Measurements from ENCODE around the gene ZBTB1.

DNA sequence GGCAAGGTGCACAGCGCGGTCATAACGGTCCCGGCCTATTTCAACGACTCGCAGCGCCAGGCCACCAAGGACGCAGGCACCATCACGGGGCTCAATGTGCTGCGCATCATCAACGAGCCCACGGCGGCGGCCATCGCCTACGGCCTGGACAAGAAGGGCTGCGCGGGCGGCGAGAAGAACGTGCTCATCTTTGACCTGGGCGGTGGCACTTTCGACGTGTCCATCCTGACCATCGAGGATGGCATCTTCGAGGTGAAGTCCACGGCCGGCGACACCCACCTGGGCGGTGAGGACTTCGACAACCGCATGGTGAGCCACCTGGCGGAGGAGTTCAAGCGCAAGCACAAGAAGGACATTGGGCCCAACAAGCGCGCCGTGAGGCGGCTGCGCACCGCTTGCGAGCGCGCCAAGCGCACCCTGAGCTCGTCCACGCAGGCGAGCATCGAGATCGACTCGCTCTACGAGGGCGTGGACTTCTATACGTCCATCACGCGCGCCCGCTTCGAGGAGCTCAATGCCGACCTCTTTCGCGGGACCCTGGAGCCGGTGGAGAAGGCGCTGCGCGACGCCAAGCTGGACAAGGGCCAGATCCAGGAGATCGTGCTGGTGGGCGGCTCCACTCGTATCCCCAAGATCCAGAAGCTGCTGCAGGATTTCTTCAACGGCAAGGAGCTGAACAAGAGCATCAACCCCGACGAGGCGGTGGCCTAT is 36.8 kb downstream of the ZBTB1 start:
- TF ChIP-seq, protein P1, sequence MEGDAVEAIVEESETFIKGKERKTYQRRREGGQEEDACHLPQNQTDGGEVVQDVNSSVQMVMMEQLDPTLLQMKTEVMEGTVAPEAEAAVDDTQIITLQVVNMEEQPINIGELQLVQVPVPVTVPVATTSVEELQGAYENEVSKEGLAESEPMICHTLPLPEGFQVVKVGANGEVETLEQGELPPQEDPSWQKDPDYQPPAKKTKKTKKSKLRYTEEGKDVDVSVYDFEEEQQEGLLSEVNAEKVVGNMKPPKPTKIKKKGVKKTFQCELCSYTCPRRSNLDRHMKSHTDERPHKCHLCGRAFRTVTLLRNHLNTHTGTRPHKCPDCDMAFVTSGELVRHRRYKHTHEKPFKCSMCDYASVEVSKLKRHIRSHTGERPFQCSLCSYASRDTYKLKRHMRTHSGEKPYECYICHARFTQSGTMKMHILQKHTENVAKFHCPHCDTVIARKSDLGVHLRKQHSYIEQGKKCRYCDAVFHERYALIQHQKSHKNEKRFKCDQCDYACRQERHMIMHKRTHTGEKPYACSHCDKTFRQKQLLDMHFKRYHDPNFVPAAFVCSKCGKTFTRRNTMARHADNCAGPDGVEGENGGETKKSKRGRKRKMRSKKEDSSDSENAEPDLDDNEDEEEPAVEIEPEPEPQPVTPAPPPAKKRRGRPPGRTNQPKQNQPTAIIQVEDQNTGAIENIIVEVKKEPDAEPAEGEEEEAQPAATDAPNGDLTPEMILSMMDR (IDR thresholded peaks at IDR 0.05; ENCODE audit: low read depth, low read length, missing input control): no peak
- TF ChIP-seq, protein P2, sequence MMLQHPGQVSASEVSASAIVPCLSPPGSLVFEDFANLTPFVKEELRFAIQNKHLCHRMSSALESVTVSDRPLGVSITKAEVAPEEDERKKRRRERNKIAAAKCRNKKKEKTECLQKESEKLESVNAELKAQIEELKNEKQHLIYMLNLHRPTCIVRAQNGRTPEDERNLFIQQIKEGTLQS (IDR thresholded peaks at IDR 0.05): no peak
- TF ChIP-seq TAF1 (conservative IDR thresholded peaks at IDR 0.05): no peak
- TF ChIP-seq, protein P3, sequence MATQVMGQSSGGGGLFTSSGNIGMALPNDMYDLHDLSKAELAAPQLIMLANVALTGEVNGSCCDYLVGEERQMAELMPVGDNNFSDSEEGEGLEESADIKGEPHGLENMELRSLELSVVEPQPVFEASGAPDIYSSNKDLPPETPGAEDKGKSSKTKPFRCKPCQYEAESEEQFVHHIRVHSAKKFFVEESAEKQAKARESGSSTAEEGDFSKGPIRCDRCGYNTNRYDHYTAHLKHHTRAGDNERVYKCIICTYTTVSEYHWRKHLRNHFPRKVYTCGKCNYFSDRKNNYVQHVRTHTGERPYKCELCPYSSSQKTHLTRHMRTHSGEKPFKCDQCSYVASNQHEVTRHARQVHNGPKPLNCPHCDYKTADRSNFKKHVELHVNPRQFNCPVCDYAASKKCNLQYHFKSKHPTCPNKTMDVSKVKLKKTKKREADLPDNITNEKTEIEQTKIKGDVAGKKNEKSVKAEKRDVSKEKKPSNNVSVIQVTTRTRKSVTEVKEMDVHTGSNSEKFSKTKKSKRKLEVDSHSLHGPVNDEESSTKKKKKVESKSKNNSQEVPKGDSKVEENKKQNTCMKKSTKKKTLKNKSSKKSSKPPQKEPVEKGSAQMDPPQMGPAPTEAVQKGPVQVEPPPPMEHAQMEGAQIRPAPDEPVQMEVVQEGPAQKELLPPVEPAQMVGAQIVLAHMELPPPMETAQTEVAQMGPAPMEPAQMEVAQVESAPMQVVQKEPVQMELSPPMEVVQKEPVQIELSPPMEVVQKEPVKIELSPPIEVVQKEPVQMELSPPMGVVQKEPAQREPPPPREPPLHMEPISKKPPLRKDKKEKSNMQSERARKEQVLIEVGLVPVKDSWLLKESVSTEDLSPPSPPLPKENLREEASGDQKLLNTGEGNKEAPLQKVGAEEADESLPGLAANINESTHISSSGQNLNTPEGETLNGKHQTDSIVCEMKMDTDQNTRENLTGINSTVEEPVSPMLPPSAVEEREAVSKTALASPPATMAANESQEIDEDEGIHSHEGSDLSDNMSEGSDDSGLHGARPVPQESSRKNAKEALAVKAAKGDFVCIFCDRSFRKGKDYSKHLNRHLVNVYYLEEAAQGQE (IDR thresholded peaks at IDR 0.05): no peak
- TF ChIP-seq, protein P4, sequence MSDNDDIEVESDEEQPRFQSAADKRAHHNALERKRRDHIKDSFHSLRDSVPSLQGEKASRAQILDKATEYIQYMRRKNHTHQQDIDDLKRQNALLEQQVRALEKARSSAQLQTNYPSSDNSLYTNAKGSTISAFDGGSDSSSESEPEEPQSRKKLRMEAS (IDR thresholded peaks at IDR 0.05): no peak
- no peak for TF ChIP-seq JUND (IDR thresholded peaks at IDR 0.05)
- TF ChIP-seq GABPA (IDR thresholded peaks at IDR 0.05 in 1 of 2, conservative IDR thresholded peaks at IDR 0.05 in 1 of 2): no peak
- no peak for TF ChIP-seq SP1 (IDR thresholded peaks at IDR 0.05)
- TF ChIP-seq YY1 (IDR thresholded peaks at IDR 0.05): no peak
- TF ChIP-seq, protein P5, sequence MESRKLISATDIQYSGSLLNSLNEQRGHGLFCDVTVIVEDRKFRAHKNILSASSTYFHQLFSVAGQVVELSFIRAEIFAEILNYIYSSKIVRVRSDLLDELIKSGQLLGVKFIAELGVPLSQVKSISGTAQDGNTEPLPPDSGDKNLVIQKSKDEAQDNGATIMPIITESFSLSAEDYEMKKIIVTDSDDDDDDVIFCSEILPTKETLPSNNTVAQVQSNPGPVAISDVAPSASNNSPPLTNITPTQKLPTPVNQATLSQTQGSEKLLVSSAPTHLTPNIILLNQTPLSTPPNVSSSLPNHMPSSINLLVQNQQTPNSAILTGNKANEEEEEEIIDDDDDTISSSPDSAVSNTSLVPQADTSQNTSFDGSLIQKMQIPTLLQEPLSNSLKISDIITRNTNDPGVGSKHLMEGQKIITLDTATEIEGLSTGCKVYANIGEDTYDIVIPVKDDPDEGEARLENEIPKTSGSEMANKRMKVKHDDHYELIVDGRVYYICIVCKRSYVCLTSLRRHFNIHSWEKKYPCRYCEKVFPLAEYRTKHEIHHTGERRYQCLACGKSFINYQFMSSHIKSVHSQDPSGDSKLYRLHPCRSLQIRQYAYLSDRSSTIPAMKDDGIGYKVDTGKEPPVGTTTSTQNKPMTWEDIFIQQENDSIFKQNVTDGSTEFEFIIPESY (IDR thresholded peaks at IDR 0.05): no peak
- TF ChIP-seq HNF4G (IDR thresholded peaks at IDR 0.05): no peak
- no peak for TF ChIP-seq FOXA1 (IDR thresholded peaks at IDR 0.05)

Measured in liver (tissue), 3 donors.